ENCODE results near the gene CGB5. TPM values are rescaled to one million over a fixed set of nuclear protein-coding genes. Genes with fewer than 3 reads are reported as not detected.
"Not testable (repeated sequence)": the region's sequence is repeated elsewhere in the genome, so short reads cannot be mapped to it uniquely, and the experiment has no call there.

CGB5 gene
- total and polyA plus RNA-seq, 2 experiments from 2014 or later = not detected

DNA sequence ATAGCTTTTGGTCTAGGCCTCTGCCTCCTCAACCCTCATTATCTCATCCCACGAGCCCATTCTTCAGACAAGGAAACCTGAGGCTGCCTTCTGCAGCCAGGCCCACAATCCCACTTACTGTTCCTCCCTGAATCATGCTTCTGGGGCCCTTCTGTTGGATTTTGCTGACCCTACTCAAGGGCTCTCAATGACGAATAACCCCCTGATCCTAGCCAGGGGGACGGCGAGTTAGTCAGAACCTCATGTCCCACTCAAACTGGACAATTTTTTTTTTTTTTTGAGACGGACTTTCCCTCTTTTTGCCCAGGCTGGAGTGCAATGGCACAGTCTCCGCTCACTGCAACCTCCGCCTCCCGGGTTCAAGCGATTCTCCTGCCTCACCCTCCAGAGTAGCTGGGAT is 21.5 kb upstream of the CGB5 start:
- ATAC-seq = no peak
- H2AFZ ChIP-seq = no peak overlapping the region
- Mint-ChIP-seq H3K36me3 (ENCODE audit: low read depth) (no peaks in the 10 kb centered on the region), H3K4me1 (peaks cover 22% of the 10 kb centered on the region), H3K4me3 (no peak overlapping the region), H3K27ac (no peak overlapping the region), H3K9me3 (peaks cover 3% of the 10 kb centered on the region; the same call in 1 of the 3 replicates), H3K27me3 (ENCODE audit: insufficient read depth, low read depth, poor library complexity) (peaks cover 24% of the 10 kb centered on the region)
- no peak overlapping the region for H3K4me2 ChIP-seq
- peaks cover 19% of the 10 kb centered on the region; the same call in 1 of the 2 replicates for H3K4me1 ChIP-seq (ENCODE audit: insufficient read depth)
- TF ChIP-seq ZNF462 (CRISPR knock-in tag; IDR thresholded peaks at IDR 0.05) = no peak
- no peak for TF ChIP-seq REST (IDR thresholded peaks at IDR 0.05; ENCODE audit: unreplicated experiment)
- no peak for TF ChIP-seq EZH2phosphoT487 (IDR thresholded peaks at IDR 0.05; ENCODE audit: unreplicated experiment)
- TF ChIP-seq, protein P1, sequence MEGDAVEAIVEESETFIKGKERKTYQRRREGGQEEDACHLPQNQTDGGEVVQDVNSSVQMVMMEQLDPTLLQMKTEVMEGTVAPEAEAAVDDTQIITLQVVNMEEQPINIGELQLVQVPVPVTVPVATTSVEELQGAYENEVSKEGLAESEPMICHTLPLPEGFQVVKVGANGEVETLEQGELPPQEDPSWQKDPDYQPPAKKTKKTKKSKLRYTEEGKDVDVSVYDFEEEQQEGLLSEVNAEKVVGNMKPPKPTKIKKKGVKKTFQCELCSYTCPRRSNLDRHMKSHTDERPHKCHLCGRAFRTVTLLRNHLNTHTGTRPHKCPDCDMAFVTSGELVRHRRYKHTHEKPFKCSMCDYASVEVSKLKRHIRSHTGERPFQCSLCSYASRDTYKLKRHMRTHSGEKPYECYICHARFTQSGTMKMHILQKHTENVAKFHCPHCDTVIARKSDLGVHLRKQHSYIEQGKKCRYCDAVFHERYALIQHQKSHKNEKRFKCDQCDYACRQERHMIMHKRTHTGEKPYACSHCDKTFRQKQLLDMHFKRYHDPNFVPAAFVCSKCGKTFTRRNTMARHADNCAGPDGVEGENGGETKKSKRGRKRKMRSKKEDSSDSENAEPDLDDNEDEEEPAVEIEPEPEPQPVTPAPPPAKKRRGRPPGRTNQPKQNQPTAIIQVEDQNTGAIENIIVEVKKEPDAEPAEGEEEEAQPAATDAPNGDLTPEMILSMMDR (conservative IDR thresholded peaks at IDR 0.05; ENCODE audit: low read depth in 2 of 2) = no peak
- TF ChIP-seq ZNF114 (CRISPR knock-in tag; IDR thresholded peaks at IDR 0.05) = no peak
- TF ChIP-seq, protein P2, sequence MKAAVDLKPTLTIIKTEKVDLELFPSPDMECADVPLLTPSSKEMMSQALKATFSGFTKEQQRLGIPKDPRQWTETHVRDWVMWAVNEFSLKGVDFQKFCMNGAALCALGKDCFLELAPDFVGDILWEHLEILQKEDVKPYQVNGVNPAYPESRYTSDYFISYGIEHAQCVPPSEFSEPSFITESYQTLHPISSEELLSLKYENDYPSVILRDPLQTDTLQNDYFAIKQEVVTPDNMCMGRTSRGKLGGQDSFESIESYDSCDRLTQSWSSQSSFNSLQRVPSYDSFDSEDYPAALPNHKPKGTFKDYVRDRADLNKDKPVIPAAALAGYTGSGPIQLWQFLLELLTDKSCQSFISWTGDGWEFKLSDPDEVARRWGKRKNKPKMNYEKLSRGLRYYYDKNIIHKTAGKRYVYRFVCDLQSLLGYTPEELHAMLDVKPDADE (IDR thresholded peaks at IDR 0.05) = no peak
- no peak for TF ChIP-seq EZH2 (IDR thresholded peaks at IDR 0.05; ENCODE audit: low read depth, unreplicated experiment)
- no peak for TF ChIP-seq JUNB (IDR thresholded peaks at IDR 0.05; ENCODE audit: unreplicated experiment)
- no peak for TF ChIP-seq CREB1 (CRISPR knock-in tag; IDR thresholded peaks at IDR 0.05; ENCODE audit: low read depth)
- no peak for TF ChIP-seq STAT1 (IDR thresholded peaks at IDR 0.05; ENCODE audit: unreplicated experiment)
- H3K36me3 ChIP-seq (ENCODE audit: insufficient read depth) = no peaks in the 10 kb centered on the region
- H3K27me3 ChIP-seq (ENCODE audit: insufficient read depth) = peaks cover 35% of the 10 kb centered on the region
- H3K27ac ChIP-seq (ENCODE audit: low read depth) = no peak overlapping the region
- 0 out of 2 replicates have a peak, but pooled peaks cover 3% of the 10 kb centered on the region for H3F3A ChIP-seq (replicated peaks; ENCODE audit: low read depth)
- DNase-seq (ENCODE audit: low spot score) = no peak
- no peaks in the 10 kb centered on the region for H4K20me1 ChIP-seq (replicated peaks; ENCODE audit: insufficient read depth)
- no peaks in the 10 kb centered on the region for H3K9me2 ChIP-seq (ENCODE audit: insufficient read depth)
- no peaks in the 10 kb centered on the region for H3K79me2 ChIP-seq (replicated peaks; ENCODE audit: insufficient read depth)
- no peak overlapping the region for H3K4me3 ChIP-seq

DNA sequence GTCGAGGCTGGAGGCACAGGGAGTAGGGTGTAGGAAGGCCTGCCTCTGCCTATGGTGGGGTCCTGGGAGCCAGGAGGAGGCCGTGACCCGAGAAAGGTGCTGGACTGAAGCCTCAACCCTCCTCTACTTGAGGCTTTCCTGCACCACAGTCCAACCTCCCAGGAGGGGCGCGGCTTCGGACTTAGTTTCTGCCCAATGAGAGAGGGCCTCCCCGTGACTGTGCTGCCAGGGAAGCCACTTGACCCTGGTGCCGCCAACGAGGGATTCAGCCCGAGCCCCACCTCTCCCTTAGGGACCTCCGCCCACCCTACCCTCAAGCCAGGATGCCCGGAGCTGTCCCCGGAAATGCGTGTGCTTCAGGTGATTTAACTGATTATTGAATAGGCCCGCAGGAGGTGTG is 19.4 kb upstream of the CGB5 start, which contains the start of gene CGB3:
TSS of gene CGB3 (minus strand) at position 101 of the 400 bp plus-strand sequence. CDS start 362 bp downstream, outside the sequence.
- Histone ChIP-seq H3K4me1 (ENCODE audit: insufficient read depth) (peaks cover 16% of the 10 kb centered on the region; the same call in 1 of the 2 replicates), H3K27me3 (ENCODE audit: insufficient read depth) (peaks cover 23% of the 10 kb centered on the region)
- H3K27me3 Mint-ChIP-seq (ENCODE audit: insufficient read depth, low read depth, poor library complexity) = peaks cover 11% of the 10 kb centered on the region
- H3K27ac ChIP-seq (ENCODE audit: low read depth); H2AFZ ChIP-seq; H3K79me2 ChIP-seq (replicated peaks; ENCODE audit: insufficient read depth); H3K4me3 ChIP-seq; H4K20me1 ChIP-seq (replicated peaks; ENCODE audit: insufficient read depth); H3K4me2 ChIP-seq; ATAC-seq; H3K36me3 Mint-ChIP-seq (ENCODE audit: low read depth); H3F3A ChIP-seq (replicated peaks; ENCODE audit: low read depth); H3K27ac Mint-ChIP-seq; H3K4me3 Mint-ChIP-seq; H3K36me3 ChIP-seq (ENCODE audit: insufficient read depth); H3K9me2 ChIP-seq (ENCODE audit: insufficient read depth); DNase-seq (ENCODE audit: low spot score); H3K9me3 Mint-ChIP-seq: not testable (repeated sequence)
- H3K4me1 Mint-ChIP-seq = peaks cover 14% of the 10 kb centered on the region

Data from GM23338 (cell line).